ENCODE results near the gene FOXO3B.
"Not testable (repeated sequence)": the region's sequence is repeated elsewhere in the genome, so short reads cannot be mapped to it uniquely, and the experiment has no call there.

Gene FOXO3B

GRCh38 chr17:18644291-18644690 is 37.8 kb downstream of the FOXO3B start, which contains the start of gene TBC1D28:
Gene TBC1D28, minus strand, starts transcription at chr17:18644391. Its CDS starts 3,039 bp downstream, at chr17:18641352.
- DNase-seq, result not testable (repeated sequence)

- not testable (repeated sequence) for DNase-seq
These were observed 39.0 kb downstream of the FOXO3B start for GRCh38 chr17:18643124-18643523.

- DNase-seq, result not testable (repeated sequence)
These were observed 43.8 kb downstream of the FOXO3B start for GRCh38 chr17:18638357-18638756.

- DNase-seq, result not testable (repeated sequence)
These were observed 45.9 kb downstream of the FOXO3B start for GRCh38 chr17:18636237-18636636.

DNA sequence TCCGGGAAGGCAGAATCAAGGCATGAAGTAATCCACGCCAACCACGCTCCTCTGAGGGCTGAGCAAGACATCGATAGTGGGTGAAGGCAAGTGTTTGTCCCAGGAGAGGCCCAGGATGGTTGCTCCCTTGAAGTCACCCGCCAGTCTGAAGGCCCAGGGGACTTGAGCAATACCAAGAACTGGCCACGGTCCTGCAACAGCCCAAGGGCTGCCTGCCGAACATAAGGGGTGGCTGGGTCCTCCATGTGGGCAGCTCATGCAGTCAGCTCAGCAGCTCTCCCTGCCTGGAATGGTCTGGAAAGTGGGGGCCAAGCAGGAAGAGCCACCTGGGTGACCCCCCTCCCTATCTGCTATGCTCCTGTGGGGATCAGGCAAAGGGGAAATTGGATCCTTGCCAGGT is 46.3 kb downstream of the FOXO3B start:
- DNase-seq, result not testable (repeated sequence)

GRCh38 chr17:18634550-18635263 is 47.4 kb downstream of the FOXO3B start:
- not testable (repeated sequence) for DNase-seq
